ENCODE results near the gene CDK15.
"Not testable (repeated sequence)": the region's sequence is repeated elsewhere in the genome, so short reads cannot be mapped to it uniquely, and the experiment has no call there.

The CDK15 gene

DNA sequence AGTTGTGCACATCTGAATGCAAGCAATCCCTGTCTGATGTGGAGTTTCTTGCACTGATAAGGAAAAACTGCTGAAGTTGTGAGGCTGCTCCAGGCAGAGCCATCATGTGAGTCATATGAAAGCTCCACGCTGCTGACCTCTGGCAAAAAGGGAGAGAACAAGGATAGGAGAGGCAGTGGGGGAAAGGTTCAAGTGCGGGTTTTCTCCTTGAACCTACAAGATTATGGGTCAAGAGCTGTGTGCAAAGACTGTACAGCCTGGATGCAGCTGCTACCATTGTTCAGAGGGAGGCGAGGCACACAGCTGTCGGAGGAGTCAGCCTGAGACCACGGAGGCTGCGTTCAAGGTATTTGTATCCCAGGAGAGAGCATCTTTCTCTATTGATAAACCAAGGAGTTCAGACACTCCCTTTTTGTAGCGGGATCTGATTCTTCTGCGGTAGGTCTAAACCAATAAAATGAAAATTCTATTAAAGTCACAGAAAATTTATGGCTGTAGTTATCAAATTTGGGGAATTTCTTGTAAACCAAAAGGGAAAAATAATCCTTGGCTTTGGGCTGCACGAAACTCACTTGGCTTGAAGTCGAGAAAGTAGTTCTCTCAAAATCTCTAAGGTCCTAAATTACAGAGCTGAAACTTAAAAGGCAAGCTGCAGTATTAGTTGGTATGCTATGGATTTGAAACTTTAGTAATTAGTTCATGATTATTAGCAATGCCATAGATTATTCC, at the start of gene CDK15:
TSS of gene CDK15 (plus strand) at position 96 of the 729 bp plus-strand sequence. CDS start at position 224, 128 bp downstream.
- no peak for DNase-seq

- no peak for DNase-seq
Observed at GRCh38 chr2:201758234-201758633, 48.1 kb upstream of the CDK15 start.

- DNase-seq = no peak
Observed at GRCh38 chr2:201758873-201759272, 47.5 kb upstream of the CDK15 start.

DNA sequence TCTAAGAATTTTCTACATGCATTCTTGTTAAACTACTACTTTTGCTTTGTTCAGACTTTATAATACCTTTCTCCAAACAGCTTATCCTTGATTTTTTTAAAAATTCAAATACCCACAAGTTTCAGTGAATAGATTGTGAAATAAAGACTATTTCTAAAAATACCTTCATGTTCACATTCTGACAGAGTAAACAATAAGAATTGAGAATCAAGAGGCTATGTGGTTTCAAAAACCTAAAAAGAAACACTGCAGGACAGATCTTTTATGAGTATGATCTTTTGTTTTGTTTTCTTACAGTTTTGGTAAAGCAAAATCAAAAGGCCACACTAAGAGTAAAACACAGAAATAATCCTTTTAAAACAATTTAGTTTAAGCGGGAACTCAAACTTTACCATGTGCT, 46.8 kb upstream of the CDK15 start:
- no peak for DNase-seq

GRCh38 chr2:201761101-201761500, 45.2 kb upstream of the CDK15 start:
- no peak for DNase-seq

GRCh38 chr2:201764469-201764868, 41.9 kb upstream of the CDK15 start:
- not testable (repeated sequence) for DNase-seq

DNA sequence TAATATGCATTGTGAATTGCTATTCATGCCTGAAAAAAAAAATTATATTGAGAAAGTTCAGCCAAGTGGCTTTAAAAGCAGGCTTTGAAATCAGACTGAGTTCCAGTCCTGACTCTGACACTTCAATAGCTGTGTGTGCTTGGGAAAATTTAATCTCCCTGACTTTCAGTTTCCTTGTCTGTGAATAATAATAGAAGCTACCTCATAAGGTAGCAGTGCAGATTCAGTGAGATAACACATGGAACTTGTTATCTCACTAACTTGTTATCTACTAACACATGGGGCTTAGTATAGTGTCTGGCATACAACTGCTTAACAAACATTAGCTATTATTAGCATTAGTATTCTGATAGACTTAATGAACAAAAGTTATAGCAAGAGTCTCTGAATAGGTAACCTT, 40.5 kb upstream of the CDK15 start:
- no peak for DNase-seq

- DNase-seq = no peak
Observed at GRCh38 chr2:201768918-201769317, 37.4 kb upstream of the CDK15 start.

GRCh38 chr2:201769666-201770373, 36.5 kb upstream of the CDK15 start:
- no peak for DNase-seq

DNA sequence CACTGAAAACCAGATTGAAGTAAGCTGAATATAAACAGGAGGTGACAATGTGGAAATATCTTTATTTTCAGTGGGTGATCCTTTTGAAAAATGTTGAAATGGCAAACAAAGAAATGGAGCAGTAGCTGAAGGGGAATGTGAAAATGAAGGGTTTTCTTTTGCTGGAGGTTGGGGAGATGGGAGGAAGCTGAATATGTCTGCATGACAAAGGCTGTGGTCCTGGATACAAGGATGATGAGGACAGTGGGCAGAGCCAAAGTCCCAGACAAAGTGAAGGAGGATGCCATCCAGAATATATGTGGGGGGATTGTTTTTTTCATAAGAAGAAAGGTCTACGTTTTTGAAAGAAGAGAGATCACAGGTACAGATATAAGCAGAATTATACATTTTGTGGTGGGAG, 32.3 kb upstream of the CDK15 start:
- no peak for DNase-seq

GRCh38 chr2:201774546-201774945, 31.8 kb upstream of the CDK15 start:
- no peak for DNase-seq

DNA sequence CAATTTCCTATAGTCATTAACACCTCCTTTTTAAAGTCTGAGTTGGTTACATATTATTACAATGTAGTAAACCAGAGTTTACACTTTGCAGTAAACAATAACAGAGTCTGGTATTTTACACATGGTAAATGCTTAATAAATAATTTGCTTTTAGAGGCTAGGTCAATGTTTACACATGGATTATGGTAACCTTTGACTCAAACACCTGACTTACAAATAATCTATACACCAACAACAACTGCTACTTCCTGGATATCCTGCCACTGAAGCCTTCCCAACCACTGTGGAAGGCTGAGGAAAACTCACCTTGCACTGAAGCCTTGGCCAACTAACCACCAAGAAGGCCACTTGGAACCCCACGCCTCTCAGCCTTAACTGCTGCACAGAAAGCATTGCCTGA, 31.0 kb upstream of the CDK15 start:
- no peak for DNase-seq

DNA sequence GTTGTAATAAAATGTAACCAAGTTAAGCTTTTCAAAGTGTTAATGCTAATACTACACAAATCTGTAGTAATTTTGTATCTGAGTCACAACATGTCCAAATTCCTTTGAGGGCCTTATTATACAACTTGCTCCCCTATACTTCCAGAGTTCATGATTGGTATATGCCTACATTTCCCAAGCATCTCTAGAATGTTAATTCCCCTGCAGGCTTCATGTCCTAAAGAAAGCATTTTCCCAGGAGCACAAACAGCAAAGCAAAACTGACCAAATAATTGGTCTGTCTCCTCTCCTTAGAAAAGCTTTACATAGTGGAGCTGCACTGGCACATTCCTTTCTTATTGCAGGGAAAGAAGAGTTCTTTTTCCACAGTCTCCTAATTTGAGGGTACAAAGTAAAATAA, 29.3 kb upstream of the CDK15 start:
- no peak for DNase-seq

GRCh38 chr2:201777869-201778268, 28.5 kb upstream of the CDK15 start:
- DNase-seq = no peak

DNA sequence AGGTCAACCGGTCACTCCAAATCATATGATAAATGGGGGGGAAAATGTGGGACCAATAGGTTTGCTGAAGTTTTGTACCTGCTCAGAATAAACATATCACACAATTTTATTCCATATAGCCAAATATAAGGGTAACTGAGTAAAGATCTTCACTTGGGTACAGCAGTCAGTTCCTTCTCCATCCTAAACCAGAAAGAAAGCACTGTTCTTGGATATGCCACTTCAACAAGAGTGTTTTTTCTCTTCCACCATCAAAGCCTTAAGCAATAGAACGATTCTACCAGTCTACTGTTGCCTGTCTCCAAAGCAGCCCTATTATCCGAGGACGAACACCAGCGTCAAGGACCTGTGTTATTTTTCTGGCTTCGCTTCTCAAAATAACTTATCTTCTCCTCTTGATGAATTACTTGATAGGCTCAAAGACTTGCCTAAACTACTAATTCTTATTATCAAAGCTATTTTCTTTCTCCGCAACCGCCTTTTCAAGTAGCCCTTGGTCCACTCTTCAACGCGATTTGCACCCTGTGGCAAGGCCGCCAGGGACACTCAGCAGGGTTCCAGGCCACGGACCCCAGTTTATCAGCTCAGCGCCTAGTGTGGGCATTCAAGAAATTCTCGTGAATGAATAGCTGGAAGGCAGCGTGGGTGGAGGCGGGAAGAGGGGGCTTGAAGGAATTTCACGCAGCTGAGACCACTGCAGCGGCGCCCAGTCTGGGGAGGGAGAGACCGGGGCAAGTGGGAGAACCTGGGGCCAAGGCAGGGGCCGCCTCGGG, 26.2 kb upstream of the CDK15 start:
- DNase-seq = no peak

- DNase-seq = peak; percentile 99
Observed at GRCh38 chr2:201780674-201781493, 25.5 kb upstream of the CDK15 start, which contains the start of gene ALS2. Gene ALS2, minus strand, starts transcription at chr2:201780933. Its CDS starts 12,048 bp downstream, at chr2:201768885.

DNA sequence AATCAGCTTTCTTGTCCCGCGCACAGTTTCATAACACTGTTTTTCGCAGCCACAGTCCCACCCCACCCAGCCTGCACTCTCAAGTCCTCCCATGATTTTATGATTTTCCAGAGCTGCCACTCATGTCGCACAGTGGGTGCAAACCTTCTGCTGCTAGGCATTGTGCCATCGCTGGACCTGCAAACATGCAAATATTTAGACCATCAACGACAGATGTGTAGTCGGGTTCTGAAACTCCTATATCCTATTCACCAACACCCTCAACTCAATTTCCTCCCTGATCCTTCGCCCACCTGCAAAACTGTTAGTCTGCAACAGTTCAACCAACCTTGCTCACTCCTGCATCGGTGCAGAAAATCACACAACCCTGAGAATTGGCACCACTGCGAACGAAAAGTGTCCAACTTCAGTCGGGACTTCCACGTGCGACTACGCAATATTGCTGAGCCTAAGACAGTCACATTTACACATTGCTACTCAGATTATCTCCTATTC, 24.7 kb upstream of the CDK15 start:
- DNase-seq = no peak

GRCh38 chr2:201784563-201784962, 21.8 kb upstream of the CDK15 start:
- DNase-seq = no peak

GRCh38 chr2:201785135-201785534, 21.2 kb upstream of the CDK15 start:
- no peak for DNase-seq

DNA sequence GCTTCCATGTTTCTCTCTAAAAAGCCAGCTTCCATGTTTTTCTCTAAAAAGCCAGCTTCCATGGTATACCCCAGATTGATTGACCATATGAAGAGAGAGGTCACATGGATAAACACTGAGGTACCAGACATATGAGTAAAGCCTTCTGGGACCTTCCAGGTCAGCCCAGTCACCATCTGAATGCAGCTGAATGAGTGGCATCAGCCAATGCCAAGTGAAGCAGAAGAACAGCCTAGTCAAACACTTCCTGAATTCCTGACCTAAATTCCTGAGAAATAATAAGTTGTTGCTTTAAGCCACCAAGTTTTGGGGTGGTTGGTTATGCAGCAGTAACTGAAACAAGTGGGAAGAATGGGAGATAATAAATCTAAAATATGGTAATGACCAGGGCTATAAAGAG, 19.9 kb upstream of the CDK15 start:
- no peak for DNase-seq

GRCh38 chr2:201788371-201788770, 18.0 kb upstream of the CDK15 start:
- DNase-seq = no peak

GRCh38 chr2:201789395-201789794, 16.9 kb upstream of the CDK15 start:
- no peak for DNase-seq

- DNase-seq = no peak
Observed at GRCh38 chr2:201790291-201790690, 16.0 kb upstream of the CDK15 start.
